ENCODE data around the gene FAM53B.

Gene FAM53B

DNA sequence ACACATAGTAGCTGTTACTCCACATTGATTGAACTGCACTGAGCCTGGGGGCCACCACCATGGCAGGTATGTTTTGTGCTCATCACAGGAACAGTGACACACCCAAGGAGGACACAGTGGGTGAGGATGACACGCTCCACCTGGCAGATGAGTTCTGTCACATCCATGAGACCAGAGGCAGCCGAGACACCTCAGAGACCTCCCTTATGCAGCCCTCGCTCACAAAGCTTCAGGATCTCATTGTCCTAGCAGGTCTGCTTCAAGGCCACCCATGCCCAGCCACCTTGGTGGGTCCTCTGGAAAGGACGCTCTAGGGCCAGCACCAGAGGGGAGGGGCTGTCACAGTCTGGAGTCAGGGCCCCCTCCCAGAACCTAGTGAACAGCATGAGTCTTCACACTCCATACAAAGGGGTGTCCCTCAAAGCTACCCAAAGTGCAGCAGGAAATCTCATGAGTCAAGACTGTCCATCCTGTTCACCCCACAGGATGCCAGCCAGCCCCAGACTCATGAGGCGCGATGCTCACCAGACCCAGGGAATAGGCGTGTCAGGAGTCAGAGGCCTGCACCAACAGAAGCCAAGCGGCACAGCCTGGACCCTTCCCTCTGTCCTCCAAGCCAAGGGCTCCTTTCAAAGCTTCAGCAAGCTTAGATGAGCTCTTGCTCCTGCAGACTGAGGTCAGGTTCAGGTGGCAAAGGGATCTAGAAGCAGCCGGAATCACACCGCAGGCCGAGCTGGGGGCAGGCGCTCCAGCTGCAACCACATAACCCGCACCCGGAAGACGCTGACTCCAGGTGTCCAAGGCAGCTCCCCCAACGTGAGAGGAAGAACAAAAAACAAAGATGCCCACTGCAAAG, 9.6 kb downstream of the FAM53B start:
- TF ChIP-seq POLR2A (IDR thresholded peaks at IDR 0.05; ENCODE audit: low read depth, low read length) (no peak), TAF1 (IDR thresholded peaks at IDR 0.05; ENCODE audit: borderline replicate concordance, low read depth, low read length) (no peak), POLR2AphosphoS5 (IDR thresholded peaks at IDR 0.05; ENCODE audit: low read depth, low read length) (no peak)
- FAIRE-seq (peak; percentile 65), DNase-seq (ENCODE audit: insufficient read length) (no peak)

DNA sequence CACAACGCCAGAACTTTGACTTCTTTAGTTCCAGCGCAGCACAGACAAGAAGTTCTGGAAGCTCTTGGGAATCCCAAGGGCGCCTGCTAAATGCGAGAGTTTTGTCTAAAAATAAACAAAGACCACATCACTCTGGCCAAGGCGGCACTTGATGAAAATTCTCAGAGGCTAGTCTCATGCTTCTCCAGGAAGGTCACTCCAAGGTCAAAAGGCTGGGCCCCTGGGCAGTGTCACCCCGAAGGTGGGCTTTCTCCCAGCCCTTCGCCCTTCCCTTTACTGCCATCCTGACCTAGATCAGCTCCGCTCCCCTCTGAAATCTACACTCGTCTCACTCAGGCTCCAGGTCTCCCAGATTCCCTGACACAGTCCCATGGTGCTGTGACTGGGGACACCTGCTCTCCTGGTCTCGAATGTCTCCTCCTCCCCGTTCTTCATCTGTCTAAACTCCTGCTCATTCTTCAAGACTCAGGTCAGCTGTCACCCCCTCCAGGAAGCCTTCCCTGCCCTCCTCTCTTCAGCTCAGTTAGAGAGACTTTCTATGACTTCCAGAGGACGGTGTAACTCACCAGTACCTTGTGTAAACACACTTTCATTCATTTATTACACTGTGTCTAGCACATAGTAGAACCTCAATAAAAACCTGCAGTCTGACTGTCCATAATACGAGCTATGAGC, 10.5 kb downstream of the FAM53B start:
- no peak for FAIRE-seq

DNA sequence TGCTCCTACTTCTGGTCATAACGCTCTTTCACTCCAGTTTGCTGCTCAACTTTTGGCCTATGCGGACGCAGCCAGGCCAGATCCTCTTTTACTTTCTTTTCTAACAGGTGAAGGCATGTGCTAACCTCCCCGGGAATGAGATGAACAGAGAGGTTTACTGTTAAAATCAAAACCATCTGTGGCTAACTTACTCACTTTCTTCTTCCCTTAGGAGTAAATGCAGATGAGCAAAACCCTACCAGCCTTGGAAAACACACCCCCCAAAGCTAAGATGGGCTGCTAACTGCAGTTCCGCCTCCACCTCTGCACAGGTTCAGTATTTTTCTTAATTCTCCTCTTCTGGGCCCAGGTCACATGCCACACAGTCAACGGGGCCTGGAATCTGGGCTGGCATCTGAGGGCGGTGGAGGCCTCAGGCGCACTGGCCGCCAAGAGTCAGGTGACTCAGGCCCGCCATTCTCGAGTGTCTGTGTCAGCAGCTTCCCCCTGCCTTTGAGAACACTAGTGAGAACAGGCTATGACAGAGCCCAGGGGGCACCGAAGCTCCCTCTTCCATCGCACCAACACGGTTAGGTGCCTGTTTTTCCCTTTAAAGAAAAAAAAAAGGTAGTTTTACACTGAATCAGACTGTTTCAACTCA, 11.1 kb downstream of the FAM53B start:
- peak; percentile 55 for DNase-seq (ENCODE audit: insufficient read length)
- peak; percentile 78 for FAIRE-seq
- TF ChIP-seq TAF1 (IDR thresholded peaks at IDR 0.05; ENCODE audit: borderline replicate concordance, low read depth, low read length) (no peak), POLR2A (IDR thresholded peaks at IDR 0.05; ENCODE audit: low read depth, low read length) (no peak; the same call in 1 of the 2 replicates), POLR2AphosphoS5 (IDR thresholded peaks at IDR 0.05; ENCODE audit: low read depth, low read length) (peak; percentile 39; the same call in 1 of the 2 replicates)

More for the DNA sequence above, 10.5 kb downstream of the FAM53B start:
- TF ChIP-seq POLR2AphosphoS5 (IDR thresholded peaks at IDR 0.05; ENCODE audit: low read depth, low read length) (no peak), POLR2A (IDR thresholded peaks at IDR 0.05; ENCODE audit: low read depth, low read length) (no peak), TAF1 (IDR thresholded peaks at IDR 0.05; ENCODE audit: borderline replicate concordance, low read depth, low read length) (no peak)
- DNase-seq (ENCODE audit: insufficient read length): no peak

DNA sequence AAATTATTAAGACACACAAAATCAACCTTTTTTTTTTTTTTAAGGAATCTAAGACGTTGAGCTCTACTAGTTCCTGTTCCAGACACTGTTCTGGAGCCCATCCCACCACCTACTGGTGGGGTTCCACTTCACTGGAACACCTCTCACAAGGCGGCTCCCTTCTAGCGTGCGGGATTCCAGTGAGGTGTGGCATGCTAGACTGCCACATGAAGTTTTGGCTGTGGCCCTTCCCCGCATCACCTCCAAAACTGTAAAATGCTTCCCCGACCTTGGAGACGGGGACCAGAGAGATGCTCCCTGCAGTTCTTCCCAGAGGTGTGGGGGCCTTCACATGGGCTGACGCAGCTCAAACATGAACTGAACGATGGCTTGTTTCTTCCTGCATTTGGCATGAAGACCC, 12.6 kb downstream of the FAM53B start:
- DNase-seq (ENCODE audit: insufficient read length): no peak
- TF ChIP-seq POLR2A (IDR thresholded peaks at IDR 0.05; ENCODE audit: low read depth, low read length) (no peak), TAF1 (IDR thresholded peaks at IDR 0.05; ENCODE audit: borderline replicate concordance, low read depth, low read length) (no peak), POLR2AphosphoS5 (IDR thresholded peaks at IDR 0.05; ENCODE audit: low read depth, low read length) (no peak)
- no peak for FAIRE-seq

DNA sequence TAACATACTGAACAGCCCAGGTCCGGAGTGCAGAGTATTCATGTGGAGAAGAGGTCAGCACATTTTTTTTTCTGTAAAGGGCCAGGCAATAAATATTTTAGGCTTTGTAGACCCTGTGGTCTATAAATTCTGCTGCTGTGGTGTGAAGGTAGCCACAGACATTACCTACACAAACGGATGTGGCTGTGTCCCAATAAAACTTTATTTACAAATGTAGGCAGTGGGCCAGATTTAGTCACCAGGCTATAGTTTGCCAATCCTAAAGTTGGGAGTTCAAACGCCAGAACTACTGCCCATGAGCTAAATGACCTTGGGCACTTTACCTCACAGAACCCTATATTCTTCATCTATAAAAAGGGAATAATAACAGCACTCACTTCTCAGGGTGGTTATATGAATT, 13.4 kb downstream of the FAM53B start:
- no peak for FAIRE-seq
- no peak for DNase-seq (ENCODE audit: insufficient read length)
- no peak for TF ChIP-seq POLR2AphosphoS5 (IDR thresholded peaks at IDR 0.05; ENCODE audit: low read depth, low read length)
- no peak for TF ChIP-seq POLR2A (IDR thresholded peaks at IDR 0.05; ENCODE audit: low read depth, low read length)
- TF ChIP-seq TAF1 (IDR thresholded peaks at IDR 0.05; ENCODE audit: borderline replicate concordance, low read depth, low read length): no peak

DNA sequence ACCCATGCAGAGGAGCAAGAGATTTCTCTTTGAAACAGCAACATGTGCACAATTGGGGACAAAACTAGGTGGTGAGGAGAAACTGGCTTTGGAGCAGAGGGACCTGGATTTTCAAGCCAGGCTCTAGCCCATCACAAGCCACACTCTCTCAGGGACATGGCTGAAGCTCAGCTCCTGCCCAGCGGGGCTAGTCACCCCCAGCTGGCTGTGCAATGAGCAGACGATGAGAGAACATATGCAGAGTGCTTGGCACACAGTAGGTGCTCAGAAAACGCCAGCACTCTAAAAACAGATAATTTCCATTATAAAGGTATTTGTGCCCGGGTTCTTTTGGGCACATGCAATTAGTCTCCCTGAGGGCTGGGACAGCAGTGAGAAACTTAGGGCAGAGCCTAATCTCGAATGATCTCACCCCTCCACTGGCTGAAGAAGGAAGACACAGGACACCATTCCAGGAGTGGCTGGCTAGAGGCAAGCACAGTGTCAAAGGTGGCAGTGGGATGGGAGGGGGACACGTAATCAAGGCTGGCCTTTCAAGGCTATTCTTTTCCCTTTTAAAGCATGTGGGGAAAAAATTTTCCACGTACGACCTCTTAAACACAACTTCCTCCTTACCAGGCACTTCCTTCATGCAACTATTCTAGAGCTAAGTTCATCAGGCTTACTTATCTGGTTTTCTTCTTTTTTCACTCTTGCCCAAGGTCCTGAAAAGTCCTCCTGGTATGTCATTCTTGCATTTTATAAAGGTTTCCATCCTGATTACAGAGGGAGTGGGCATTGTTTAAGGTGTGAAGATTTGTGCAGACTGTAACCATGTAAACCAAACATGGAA, 15.1 kb downstream of the FAM53B start:
- TF ChIP-seq POLR2A (IDR thresholded peaks at IDR 0.05; ENCODE audit: low read depth, low read length) (no peak), POLR2AphosphoS5 (IDR thresholded peaks at IDR 0.05; ENCODE audit: low read depth, low read length) (no peak), TAF1 (IDR thresholded peaks at IDR 0.05; ENCODE audit: borderline replicate concordance, low read depth, low read length) (no peak)
- peak; percentile 62 for FAIRE-seq
- no peak for DNase-seq (ENCODE audit: insufficient read length)

DNA sequence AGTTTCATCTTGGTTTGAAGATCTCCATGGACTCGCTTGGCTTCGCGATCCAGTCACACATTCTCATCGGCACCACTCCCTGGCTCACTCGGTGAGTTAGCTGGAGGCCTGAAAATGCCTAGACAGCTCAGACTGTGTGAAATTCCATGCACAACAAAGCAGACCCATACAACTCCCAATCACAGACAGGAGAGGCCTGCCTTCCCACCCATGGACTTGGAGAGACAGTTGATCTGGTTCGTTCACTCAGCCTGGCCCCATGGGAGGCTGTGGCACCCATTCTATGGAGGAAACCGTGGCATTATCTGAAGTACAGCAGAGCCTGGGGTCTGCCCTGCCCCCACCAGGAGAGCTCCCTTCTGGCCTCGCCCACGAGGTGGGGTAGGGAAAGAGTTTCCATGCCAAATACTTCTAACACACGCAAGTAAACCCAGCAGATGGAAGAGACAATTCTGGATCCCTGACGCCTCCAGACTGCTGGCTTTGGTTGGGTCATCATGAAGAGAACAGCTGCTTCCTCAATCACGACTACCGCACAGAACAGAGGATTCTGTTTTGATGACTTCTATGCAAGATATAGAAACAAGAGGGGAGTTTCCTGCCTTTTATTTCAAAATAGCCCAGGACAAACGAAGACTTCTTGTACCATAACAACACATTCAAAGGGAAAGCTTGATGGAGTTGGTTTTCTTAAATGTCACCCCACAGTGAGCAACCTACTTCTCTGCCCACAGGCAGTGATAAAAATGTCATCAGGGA, 15.9 kb downstream of the FAM53B start:
- DNase-seq (ENCODE audit: insufficient read length) (no peak), FAIRE-seq (peak; percentile 89)
- TF ChIP-seq TAF1 (IDR thresholded peaks at IDR 0.05; ENCODE audit: borderline replicate concordance, low read depth, low read length) (no peak), POLR2A (IDR thresholded peaks at IDR 0.05; ENCODE audit: low read depth, low read length) (no peak), POLR2AphosphoS5 (IDR thresholded peaks at IDR 0.05; ENCODE audit: low read depth, low read length) (no peak)

DNA sequence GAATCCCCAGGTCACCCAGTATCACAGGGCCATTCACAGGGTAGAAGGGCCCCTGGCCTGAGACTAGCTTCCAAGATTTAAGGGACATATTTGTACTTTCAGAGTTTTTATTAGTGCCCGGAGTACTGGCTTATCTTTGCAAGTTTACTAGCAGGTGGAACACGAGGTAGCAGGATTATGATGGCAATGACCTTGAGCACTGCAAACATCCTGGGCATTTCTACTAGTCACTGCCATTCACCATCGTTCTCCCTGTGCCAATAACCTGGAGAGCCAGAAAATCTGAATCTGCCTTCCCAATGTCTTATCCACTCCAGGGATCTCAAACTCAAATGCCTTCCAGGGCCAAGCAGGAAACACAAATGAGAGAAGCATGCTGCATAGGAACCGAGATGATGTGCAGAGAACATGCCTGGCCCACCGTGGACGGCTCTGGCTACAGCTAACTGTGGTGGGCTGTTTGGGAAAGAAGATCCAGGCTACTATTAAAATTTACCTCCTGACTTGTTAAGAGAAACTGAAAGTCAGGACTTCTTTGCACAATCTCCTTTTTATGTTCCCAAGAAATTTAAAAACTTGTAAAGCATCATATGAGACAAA, 16.7 kb downstream of the FAM53B start:
- TF ChIP-seq POLR2A (IDR thresholded peaks at IDR 0.05; ENCODE audit: low read depth, low read length): no peak
- TF ChIP-seq POLR2AphosphoS5 (IDR thresholded peaks at IDR 0.05; ENCODE audit: low read depth, low read length): no peak
- no peak for TF ChIP-seq TAF1 (IDR thresholded peaks at IDR 0.05; ENCODE audit: borderline replicate concordance, low read depth, low read length)
- DNase-seq (ENCODE audit: insufficient read length): no peak
- FAIRE-seq: no peak

DNA sequence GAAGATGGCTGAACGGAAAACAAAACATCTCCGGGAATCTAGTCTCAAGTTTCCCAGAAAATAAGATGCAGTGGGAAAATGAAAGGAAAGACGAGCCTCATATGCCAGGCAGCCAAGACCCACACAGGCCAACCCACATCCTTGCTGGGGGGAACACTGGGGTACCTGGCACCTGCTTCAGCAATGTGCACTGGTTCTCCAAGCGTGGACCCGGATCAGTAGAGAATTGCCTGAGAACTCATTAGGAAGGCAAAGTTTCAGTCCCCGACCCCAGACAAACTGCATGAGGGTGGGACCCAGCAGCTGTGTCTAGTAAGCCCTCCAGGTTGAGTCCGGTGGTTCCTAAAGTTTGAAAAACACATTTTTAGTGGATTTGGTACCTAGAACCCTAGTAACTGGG, 18.4 kb downstream of the FAM53B start:
- no peak for FAIRE-seq

DNA sequence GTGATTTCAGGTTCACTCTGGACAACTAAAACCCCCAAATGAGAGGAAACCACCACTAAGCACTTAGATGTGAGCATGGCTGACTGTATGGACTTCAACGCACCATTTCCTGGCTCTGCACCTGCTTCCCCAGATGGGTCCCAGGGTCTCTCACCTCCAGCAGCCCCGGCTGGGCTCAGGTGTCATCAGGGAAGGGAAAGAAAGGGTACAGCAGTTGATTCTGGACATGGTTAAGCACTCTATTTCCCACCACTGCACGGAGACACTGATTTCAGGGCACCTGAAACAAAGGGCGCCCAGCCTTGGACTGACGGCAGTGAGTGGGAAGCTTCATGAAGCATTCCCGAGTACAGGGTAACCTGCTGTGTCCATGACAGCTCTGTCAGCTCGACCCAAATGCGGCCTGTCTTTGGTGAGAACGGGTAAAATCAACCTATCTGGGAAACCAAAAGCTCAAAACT, 19.0 kb downstream of the FAM53B start:
- FAIRE-seq: no peak
- DNase-seq (ENCODE audit: insufficient read length): no peak

More for the DNA sequence above, 18.4 kb downstream of the FAM53B start:
- TF ChIP-seq TAF1 (IDR thresholded peaks at IDR 0.05; ENCODE audit: borderline replicate concordance, low read depth, low read length) (no peak), POLR2A (IDR thresholded peaks at IDR 0.05; ENCODE audit: low read depth, low read length) (no peak), POLR2AphosphoS5 (IDR thresholded peaks at IDR 0.05; ENCODE audit: low read depth, low read length) (no peak)
- DNase-seq (ENCODE audit: insufficient read length): no peak

More for the DNA sequence above, 19.0 kb downstream of the FAM53B start:
- no peak for TF ChIP-seq POLR2AphosphoS5 (IDR thresholded peaks at IDR 0.05; ENCODE audit: low read depth, low read length)
- no peak for TF ChIP-seq POLR2A (IDR thresholded peaks at IDR 0.05; ENCODE audit: low read depth, low read length)
- TF ChIP-seq TAF1 (IDR thresholded peaks at IDR 0.05; ENCODE audit: borderline replicate concordance, low read depth, low read length): no peak

Data from GM12892 (cell line).